Subcutaneous adipose tissue (tissue), 4 donors: ENCODE data around the gene PROB1. TPM values are rescaled to one million over a fixed set of nuclear protein-coding genes. Genes with fewer than 3 reads are reported as not detected.

ENCODE experiments used
- CTCF ChIP-seq: fragments of 450-650 bp; IDR thresholded peaks from one replicate; pipeline ENCODE4 v1.5.1; 2016; ENCODE audit warnings: low read depth, mild to moderate bottlenecking, control low read depth, antibody characterized with exemption, moderate library complexity
- total RNA-seq, 4 donors: library from RNA; depleted of rRNA; stranded (reverse); fragments of >200 nt; gene quantifications; one replicate each; pipeline ENCODE4 v1.1.0, GENCODE V29; 2016

The PROB1 gene
- total RNA-seq, 4 donors from 2014 or later, result 0.16 to 0.75 (median 0.28) TPM

GRCh38 chr5:139410121-139410992, 15.5 kb upstream of the PROB1 start:
- no peak for TF ChIP-seq CTCF

DNA sequence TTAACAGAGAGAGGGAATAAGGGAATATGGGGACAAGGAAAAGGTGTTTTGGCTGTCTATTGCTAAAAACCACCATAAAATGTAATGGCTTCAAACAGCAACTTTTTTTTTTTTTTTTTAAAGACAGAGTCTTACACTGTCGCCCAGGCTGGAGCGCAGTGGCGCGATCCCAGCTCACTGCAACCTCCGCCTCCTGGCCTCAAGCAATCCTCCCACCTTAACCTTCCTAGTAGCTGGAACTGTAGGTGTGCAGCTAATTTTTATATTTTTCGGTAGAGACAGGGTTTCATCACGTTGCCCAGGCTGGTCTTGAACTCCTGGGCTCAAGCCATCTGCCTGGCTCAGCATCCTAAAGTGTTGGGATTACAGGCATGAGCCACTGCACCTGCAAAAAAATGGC, 13.3 kb upstream of the PROB1 start:
- no peak for TF ChIP-seq CTCF

DNA sequence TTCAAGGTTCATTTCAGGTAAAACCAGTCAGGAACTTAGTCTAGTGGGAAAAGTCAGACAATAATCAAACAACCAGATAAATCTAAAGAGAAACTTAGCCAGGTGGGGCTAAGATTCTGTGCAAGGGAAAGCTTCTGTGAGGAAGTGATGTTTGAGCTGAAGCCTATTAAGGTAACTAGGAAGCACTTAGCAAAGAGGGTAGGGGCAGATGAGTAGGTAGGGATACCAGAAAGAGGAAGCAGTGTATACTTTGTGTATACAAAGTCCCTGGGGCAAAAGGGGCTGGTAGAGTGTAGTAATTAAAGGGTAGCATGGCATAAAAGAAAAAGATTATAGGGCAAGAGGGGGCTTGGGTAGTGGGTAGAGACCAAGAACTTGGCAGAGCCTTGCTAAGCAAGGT, 12.6 kb upstream of the PROB1 start:
- no peak for TF ChIP-seq CTCF

DNA sequence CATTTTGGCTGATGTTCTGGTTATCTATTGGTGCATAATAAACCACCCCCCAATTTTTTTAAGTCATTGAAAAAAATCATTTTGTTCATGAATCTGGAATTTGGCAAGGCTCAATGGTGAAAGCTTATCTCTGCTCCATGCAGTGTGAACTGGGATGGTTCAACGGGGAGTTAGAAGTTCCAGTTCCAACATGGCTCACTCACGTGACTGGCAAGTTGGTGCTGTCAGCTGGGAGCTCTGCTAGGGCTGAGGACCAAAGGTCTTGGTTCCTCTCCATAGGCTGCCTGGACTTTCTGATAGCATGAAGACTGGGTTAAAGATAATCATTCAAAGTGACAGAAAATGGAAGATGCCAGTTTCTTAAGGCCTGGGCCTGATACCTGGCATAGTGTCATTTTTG, 12.1 kb upstream of the PROB1 start:
- no peak for TF ChIP-seq CTCF

DNA sequence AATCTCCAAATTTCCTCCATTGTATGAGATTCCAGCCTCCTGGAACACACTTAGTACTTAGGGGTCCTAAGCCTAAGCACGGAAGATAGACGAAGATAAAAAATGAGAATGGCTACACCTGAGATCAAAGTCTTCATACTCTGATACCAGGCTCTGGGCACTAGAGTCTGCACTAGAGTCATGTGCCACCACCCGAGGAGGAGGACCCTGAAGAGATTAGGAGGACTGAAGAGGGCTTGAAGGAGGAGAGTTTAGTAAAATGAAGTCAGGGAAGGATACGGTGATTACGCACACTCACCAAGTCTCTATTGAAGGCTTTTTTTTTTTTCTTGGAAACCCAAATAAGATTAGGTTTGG, 9.6 kb upstream of the PROB1 start:
- TF ChIP-seq CTCF, result no peak

- TF ChIP-seq CTCF, result no peak
These were observed 9.0 kb upstream of the PROB1 start, which contains the start of gene SPATA24 for GRCh38 chr5:139403787-139404483. Gene SPATA24, minus strand, starts transcription at chr5:139404089. Its CDS starts 29 bp downstream, at chr5:139404060.

- no peak for TF ChIP-seq CTCF
These were observed 8.5 kb upstream of the PROB1 start for GRCh38 chr5:139403418-139403786.
